Measurements from ENCODE around the gene PTPRS. TPM values are rescaled to one million over a fixed set of nuclear protein-coding genes. Genes with fewer than 3 reads are reported as not detected.

The PTPRS gene
- total and polyA plus RNA-seq, 2 of the 8 experiments (the other 6 are each of a cell fraction or from before 2014, with no cell fraction given): 96.8 to 223 TPM

GRCh38 chr19:5351731-5352228 lies 11.2 kb upstream of the PTPRS start:
- H3K36me3 ChIP-seq (ENCODE audit: control insufficient read depth in 2 of 4, insufficient read depth in 4 of 4, low read length in 3 of 4): no peaks in the 10 kb centered on the region
- ChIA-PET CTCF (ENCODE audit: partially characterized antibody) (interaction anchor here (0.6 to 1.5 kb wide), 6 partner anchors 10 to 313 kb away, joined by 3 read pairs; no protein-coding TSS in a partner anchor), POLR2A (ENCODE audit: partially characterized antibody) (interaction anchor here (0.6 to 3.4 kb wide), 24 partner anchors 9 to 307 kb away, joined by 3 to 36 read pairs (median 4); partner anchors contain the start of gene PTPRS)
- H3K14ac ChIP-seq (ENCODE audit: insufficient read length): no peak overlapping the region
- 62% methylated on average over 2 of the region's 2 CpGs; no CpG with 5 or more reads in 1 of the 2 experiments for WGBS, 2 experiments (ENCODE audit: extremely low coverage in 1 of 2, insufficient coverage in 1 of 2, insufficient read length in 1 of 2, insufficient replicate concordance in 2 of 2, low coverage in 1 of 2, low lambda C conversion rate in 2 of 2, missing lambda C conversion rate in 1 of 2)
- H4K20me1 ChIP-seq (replicated peaks in 1 of 2; ENCODE audit: control insufficient read depth in 1 of 2, insufficient read depth in 2 of 2, low read length in 2 of 2): no peaks in the 10 kb centered on the region
- no peaks in the 10 kb centered on the region for H3K79me1 ChIP-seq (ENCODE audit: low read depth, low read length)
- no peaks in the 10 kb centered on the region for H3K9me3 ChIP-seq (ENCODE audit: insufficient read depth in 2 of 2, low read depth in 1 of 2, low read length in 1 of 2)
- H3K4me1 ChIP-seq (replicated peaks in 1 of 4; ENCODE audit: control insufficient read depth in 3 of 4, insufficient read depth in 4 of 4, low read length in 3 of 4): peaks cover 0 to 6% (median 2%) of the 10 kb centered on the region in 4 experiments; a peak in 2 of 7 replicates
- TF ChIP-seq ATF3 (IDR thresholded peaks at IDR 0.05; ENCODE audit: insufficient read depth, low read depth, low read length) (no peak), CHD2 (IDR thresholded peaks at IDR 0.05; ENCODE audit: low read length) (no peak), SUZ12 (IDR thresholded peaks at IDR 0.05; ENCODE audit: low read length) (no peak), TCF12 (IDR thresholded peaks at IDR 0.05; ENCODE audit: low read depth, low read length) (no peak), KDM1A (IDR thresholded peaks at IDR 0.05; ENCODE audit: borderline replicate concordance, low read length) (peak; percentile 44; the same call in 1 of the 2 replicates), ZNF274 (IDR thresholded peaks at IDR 0.05; ENCODE audit: borderline replicate concordance, extremely low read depth, low read length) (no peak), TBP (IDR thresholded peaks at IDR 0.05; ENCODE audit: low read depth, low read length) (no peak)
- H2BK20ac ChIP-seq (ENCODE audit: low read length): no peak overlapping the region
- no peak overlapping the region for H3K4ac ChIP-seq (replicated peaks; ENCODE audit: insufficient read length, low read depth, low read length)
- H3K4me2 ChIP-seq (ENCODE audit: insufficient read depth in 1 of 2, low read depth in 2 of 2, low read length in 2 of 2): peak overlapping the region; percentile 46 to 73; a peak in 2 of 4 replicates
- H3K9ac ChIP-seq (replicated peaks in 1 of 4; ENCODE audit: extremely low read depth in 1 of 4, low read depth in 3 of 4, low read length in 3 of 4): peak overlapping the region in 1 of 4 experiments; percentile 84; a peak in 3 of 7 replicates
- H2AK5ac ChIP-seq (ENCODE audit: low read depth, low read length): no peak overlapping the region
- no peak overlapping the region for H4K91ac ChIP-seq (replicated peaks; ENCODE audit: insufficient read length, low read length)
- H2AFZ ChIP-seq (ENCODE audit: low read length): peak overlapping the region; percentile 80
- H3K56ac ChIP-seq (replicated peaks; ENCODE audit: insufficient read length, low read depth, low read length): no peak overlapping the region
- H3K23ac ChIP-seq (ENCODE audit: insufficient read length): no peak overlapping the region
- H2BK12ac ChIP-seq (ENCODE audit: low read depth, low read length): no peak overlapping the region
- no peak overlapping the region for H3K18ac ChIP-seq (ENCODE audit: extremely low read depth, low read length)
- no peak overlapping the region for H4K5ac ChIP-seq (ENCODE audit: insufficient read length, low read depth, low read length)
- no peaks in the 10 kb centered on the region for H3K79me2 ChIP-seq (ENCODE audit: control insufficient read depth in 1 of 2, insufficient read depth in 2 of 2, low read length in 2 of 2)
- H2BK120ac ChIP-seq (replicated peaks; ENCODE audit: low read depth, low read length): no peak overlapping the region
- H2BK5ac ChIP-seq (ENCODE audit: low read depth, low read length): peak overlapping the region; percentile 99; the same call in 1 of the 2 replicates
- FAIRE-seq (no peak), DNase-seq (ENCODE audit: low read depth in 1 of 2, low spot score in 2 of 2) (no peak)
- H3K27ac ChIP-seq (ENCODE audit: low read depth, low read length): peak overlapping the region; percentile 92
- no peaks in the 10 kb centered on the region; a peak in 3 of 7 replicates for H3K27me3 ChIP-seq (replicated peaks in 1 of 4; ENCODE audit: control insufficient read depth in 3 of 4, extremely low read depth in 1 of 4, insufficient read depth in 3 of 4, low read length in 3 of 4)
- H4K8ac ChIP-seq (ENCODE audit: extremely low read depth, insufficient read depth, low read length): no peak overlapping the region
- no peak overlapping the region; a peak in 1 of 8 replicates for H3K4me3 ChIP-seq (ENCODE audit: extremely low read depth in 1 of 4, insufficient read depth in 2 of 4, low read depth in 3 of 4, low read length in 4 of 4)
- no peaks in the 10 kb centered on the region for H3K23me2 ChIP-seq (ENCODE audit: low read depth, low read length)
- no peak overlapping the region for H2BK15ac ChIP-seq (ENCODE audit: low read length)

Data from H1 (cell line).